ENCODE results near the gene COL23A1. TPM values are rescaled to one million over a fixed set of nuclear protein-coding genes. Genes with fewer than 3 reads are reported as not detected.

Gene COL23A1
- total and polyA plus RNA-seq, 4 donors = 0.76 to 4.4 (median 1.3) TPM

DNA sequence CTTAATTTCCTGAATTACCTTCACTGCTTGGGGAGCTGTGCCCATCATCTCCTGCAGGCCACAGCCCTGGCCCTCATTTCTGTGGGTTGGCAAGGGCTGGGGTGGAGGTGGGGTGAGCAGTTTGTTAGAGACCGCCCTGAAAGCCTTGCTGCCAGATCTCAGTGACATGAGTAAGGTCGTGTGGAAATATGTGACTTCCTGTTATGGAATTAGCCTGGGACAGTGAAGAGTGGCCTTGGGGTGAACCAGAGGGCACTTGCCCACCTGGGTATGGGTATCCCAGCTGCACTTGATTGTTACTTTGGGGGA, 388.3 kb downstream of the COL23A1 start:
- Histone ChIP-seq H3K4me1 (ENCODE audit: control insufficient read depth in 5 of 5, insufficient read depth in 5 of 5, low read length in 5 of 5) (peaks cover 6 to 18% (median 10%) of the 10 kb centered on the region in 5 donors), H3K27me3 (ENCODE audit: control insufficient read depth in 3 of 3, insufficient read depth in 3 of 3, low read length in 2 of 3) (no peaks in the 10 kb centered on the region), H3K27ac (ENCODE audit: low read depth in 1 of 2, low read length in 1 of 2) (no peak overlapping the region), H3K9me3 (ENCODE audit: control insufficient read depth in 4 of 4, insufficient read depth in 3 of 4, low read length in 3 of 4) (no peaks in the 10 kb centered on the region), H3K9ac (ENCODE audit: insufficient read depth in 1 of 2, low read length in 2 of 2) (no peak overlapping the region), H3K36me3 (ENCODE audit: control insufficient read depth in 4 of 4, insufficient read depth in 4 of 4, low read length in 4 of 4) (peaks cover 0 to 14% (median 5%) of the 10 kb centered on the region in 4 donors), H3K4me3 (no peak overlapping the region)
- WGBS, 2 donors = 11 to 24% methylated on average over 2 of the region's 2 CpGs
- DNase-seq (peak in 2 of 3 donors; percentile 30 to 31), ATAC-seq (ENCODE audit: insufficient read depth, low FRiP score) (no peak)
- TF ChIP-seq, protein P1, sequence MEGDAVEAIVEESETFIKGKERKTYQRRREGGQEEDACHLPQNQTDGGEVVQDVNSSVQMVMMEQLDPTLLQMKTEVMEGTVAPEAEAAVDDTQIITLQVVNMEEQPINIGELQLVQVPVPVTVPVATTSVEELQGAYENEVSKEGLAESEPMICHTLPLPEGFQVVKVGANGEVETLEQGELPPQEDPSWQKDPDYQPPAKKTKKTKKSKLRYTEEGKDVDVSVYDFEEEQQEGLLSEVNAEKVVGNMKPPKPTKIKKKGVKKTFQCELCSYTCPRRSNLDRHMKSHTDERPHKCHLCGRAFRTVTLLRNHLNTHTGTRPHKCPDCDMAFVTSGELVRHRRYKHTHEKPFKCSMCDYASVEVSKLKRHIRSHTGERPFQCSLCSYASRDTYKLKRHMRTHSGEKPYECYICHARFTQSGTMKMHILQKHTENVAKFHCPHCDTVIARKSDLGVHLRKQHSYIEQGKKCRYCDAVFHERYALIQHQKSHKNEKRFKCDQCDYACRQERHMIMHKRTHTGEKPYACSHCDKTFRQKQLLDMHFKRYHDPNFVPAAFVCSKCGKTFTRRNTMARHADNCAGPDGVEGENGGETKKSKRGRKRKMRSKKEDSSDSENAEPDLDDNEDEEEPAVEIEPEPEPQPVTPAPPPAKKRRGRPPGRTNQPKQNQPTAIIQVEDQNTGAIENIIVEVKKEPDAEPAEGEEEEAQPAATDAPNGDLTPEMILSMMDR (IDR thresholded peaks at IDR 0.05; ENCODE audit: control extremely low read depth, extremely low read depth) = no peak

DNA sequence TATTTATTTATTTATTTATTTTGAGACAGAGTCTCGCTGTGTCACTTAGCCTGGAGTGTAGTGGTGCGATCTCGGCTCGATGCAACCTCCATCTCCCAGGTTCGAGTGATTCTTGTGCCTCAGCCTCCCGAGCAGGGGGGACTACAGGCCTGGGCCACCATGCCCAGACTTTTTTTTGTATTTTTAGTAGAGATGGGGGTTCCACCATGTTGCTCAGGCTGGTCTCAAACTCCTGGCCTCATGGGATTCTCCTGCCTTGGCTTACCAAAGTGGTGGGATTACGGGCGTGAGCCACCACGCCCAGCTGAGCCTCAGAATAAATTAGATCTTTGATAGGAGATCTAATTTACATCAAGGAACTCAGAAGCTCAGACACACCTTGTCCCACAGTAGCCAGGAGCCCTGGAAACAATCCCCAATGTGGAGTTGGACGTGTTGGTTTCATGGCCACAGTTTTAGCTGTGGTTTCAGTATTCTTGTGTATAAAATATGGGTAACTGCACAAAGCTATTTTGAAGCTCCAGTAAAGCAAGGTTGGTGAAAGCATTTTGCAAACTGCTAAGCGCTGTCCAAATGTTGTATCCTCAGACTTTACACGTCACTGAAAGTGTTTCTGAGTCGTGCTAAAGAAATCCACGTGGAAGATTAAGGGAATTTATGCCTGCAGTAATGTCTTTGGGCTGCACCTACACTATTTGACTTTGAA, 388.8 kb downstream of the COL23A1 start:
- no peak overlapping the region for H3K9ac ChIP-seq (ENCODE audit: insufficient read depth in 1 of 2, low read length in 2 of 2)
- peaks cover 4 to 13% (median 8%) of the 10 kb centered on the region in 5 donors for H3K4me1 ChIP-seq (ENCODE audit: control insufficient read depth in 5 of 5, insufficient read depth in 5 of 5, low read length in 5 of 5)
- TF ChIP-seq, protein P1 (IDR thresholded peaks at IDR 0.05; ENCODE audit: control extremely low read depth, extremely low read depth) = no peak
- H3K27ac ChIP-seq (ENCODE audit: low read depth in 1 of 2, low read length in 1 of 2) = no peak overlapping the region
- DNase-seq (no peak), ATAC-seq (ENCODE audit: insufficient read depth, low FRiP score) (no peak)
- WGBS, 2 donors = 88 to 89% methylated on average over 14 of the region's 14 CpGs
- no peak overlapping the region for H3K4me3 ChIP-seq
- no peaks in the 10 kb centered on the region for H3K9me3 ChIP-seq (ENCODE audit: control insufficient read depth in 4 of 4, insufficient read depth in 3 of 4, low read length in 3 of 4)
- H3K36me3 ChIP-seq (ENCODE audit: control insufficient read depth in 4 of 4, insufficient read depth in 4 of 4, low read length in 4 of 4) = peaks cover 0 to 11% (median 1%) of the 10 kb centered on the region in 4 donors
- H3K27me3 ChIP-seq (ENCODE audit: control insufficient read depth in 3 of 3, insufficient read depth in 3 of 3, low read length in 2 of 3) = no peaks in the 10 kb centered on the region

DNA sequence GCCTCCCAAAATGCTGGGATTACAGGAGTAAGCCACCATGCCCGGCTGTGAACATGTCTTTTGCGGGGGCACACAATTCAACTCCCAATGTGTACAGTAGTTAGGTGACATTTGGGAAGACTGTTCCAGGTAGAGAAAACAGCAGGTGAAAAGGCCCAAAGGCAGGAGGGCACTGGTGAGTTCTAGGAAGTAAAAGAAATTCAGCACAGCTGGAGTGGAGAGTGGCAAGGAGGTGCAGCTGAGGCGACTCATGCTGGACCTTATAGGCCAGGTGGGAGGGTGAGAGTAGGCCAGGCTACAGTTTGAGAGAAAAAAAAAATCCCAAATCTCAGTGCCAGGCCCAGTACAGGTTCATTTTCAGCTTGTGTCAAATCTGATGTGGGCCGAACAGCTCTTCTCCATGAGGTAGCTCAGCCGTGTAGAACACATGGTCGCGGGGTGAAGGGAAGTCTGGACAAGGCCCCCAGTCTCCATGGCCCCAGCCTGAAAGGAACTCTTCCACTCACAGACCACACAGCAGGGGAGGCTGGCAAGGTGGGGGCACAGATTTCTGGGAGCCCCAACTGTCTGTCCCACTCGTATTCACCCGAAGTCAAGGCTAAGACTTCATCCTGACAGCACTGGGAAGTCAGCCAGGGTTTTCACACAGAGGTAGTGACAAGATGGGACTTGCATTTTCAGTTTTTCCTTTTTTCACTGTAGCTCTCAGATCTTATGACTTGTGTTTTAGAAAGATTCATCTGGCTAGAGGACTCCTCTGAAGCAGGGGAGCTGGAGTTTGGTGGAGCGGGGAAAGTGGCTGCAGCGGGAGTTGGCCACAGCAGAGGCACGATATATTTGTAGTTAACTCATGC, 390.4 kb downstream of the COL23A1 start:
- no peak overlapping the region for H3K27ac ChIP-seq (ENCODE audit: low read depth in 1 of 2, low read length in 1 of 2)
- 71 to 83% methylated on average over 12 of the region's 12 CpGs for WGBS, 2 donors
- H3K4me3 ChIP-seq = no peak overlapping the region
- H3K36me3 ChIP-seq (ENCODE audit: control insufficient read depth in 4 of 4, insufficient read depth in 4 of 4, low read length in 4 of 4) = no peaks in the 10 kb centered on the region
- peak in 1 of 3 donors; percentile 27 for DNase-seq
- peaks cover 0 to 4% (median 2%) of the 10 kb centered on the region in 5 donors for H3K4me1 ChIP-seq (ENCODE audit: control insufficient read depth in 5 of 5, insufficient read depth in 5 of 5, low read length in 5 of 5)
- H3K9me3 ChIP-seq (ENCODE audit: control insufficient read depth in 4 of 4, insufficient read depth in 3 of 4, low read length in 3 of 4) = no peaks in the 10 kb centered on the region
- H3K9ac ChIP-seq (ENCODE audit: insufficient read depth in 1 of 2, low read length in 2 of 2) = no peak overlapping the region
- ATAC-seq (ENCODE audit: insufficient read depth, low FRiP score) = no peak
- TF ChIP-seq, protein P1 (IDR thresholded peaks at IDR 0.05; ENCODE audit: control extremely low read depth, extremely low read depth) = no peak
- H3K27me3 ChIP-seq (ENCODE audit: control insufficient read depth in 3 of 3, insufficient read depth in 3 of 3, low read length in 2 of 3) = no peaks in the 10 kb centered on the region
